Gastroesophageal sphincter (tissue), 3 donors: Measurements from ENCODE around the gene WDR81.

Source experiments
- EP300 ChIP-seq: sonication (generic); formaldehyde crosslinking; IDR thresholded peaks from one replicate; pipeline ENCODE4 v1.6.1; 2017; ENCODE audit warnings: antibody characterized with exemption, mild to moderate bottlenecking
- POLR2A ChIP-seq, 2 donors: fragments of 450-650 bp; IDR thresholded peaks; one replicate each; pipeline ENCODE4 v1.6.1; 2017; ENCODE audit warnings: antibody characterized with exemption in 2 of 2, mild to moderate bottlenecking in 2 of 2, moderate library complexity in 1 of 2
- POLR2AphosphoS5 ChIP-seq: sonication (generic); formaldehyde crosslinking; IDR thresholded peaks from one replicate; pipeline ENCODE4 v1.6.1; 2017; ENCODE audit warnings: antibody characterized with exemption
- TF ChIP-seq, protein P1 (sequence below), 4 experiments: fragments of 200-600 bp in 2 of 4; fragments of 450-650 bp in 2 of 4; sonication (generic) in 1 of 4; IDR thresholded peaks; one replicate each; pipeline ENCODE4 v1.5.1; 2017 to 2019; ENCODE audit warnings: antibody characterized with exemption in 4 of 4, mild to moderate bottlenecking in 2 of 4, moderate library complexity in 2 of 4

GRCh38 chr17:1779571-1780131, 55.1 kb downstream of the WDR81 start:
- TF ChIP-seq, protein P1, sequence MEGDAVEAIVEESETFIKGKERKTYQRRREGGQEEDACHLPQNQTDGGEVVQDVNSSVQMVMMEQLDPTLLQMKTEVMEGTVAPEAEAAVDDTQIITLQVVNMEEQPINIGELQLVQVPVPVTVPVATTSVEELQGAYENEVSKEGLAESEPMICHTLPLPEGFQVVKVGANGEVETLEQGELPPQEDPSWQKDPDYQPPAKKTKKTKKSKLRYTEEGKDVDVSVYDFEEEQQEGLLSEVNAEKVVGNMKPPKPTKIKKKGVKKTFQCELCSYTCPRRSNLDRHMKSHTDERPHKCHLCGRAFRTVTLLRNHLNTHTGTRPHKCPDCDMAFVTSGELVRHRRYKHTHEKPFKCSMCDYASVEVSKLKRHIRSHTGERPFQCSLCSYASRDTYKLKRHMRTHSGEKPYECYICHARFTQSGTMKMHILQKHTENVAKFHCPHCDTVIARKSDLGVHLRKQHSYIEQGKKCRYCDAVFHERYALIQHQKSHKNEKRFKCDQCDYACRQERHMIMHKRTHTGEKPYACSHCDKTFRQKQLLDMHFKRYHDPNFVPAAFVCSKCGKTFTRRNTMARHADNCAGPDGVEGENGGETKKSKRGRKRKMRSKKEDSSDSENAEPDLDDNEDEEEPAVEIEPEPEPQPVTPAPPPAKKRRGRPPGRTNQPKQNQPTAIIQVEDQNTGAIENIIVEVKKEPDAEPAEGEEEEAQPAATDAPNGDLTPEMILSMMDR (IDR thresholded peaks at IDR 0.05): no peak
- TF ChIP-seq POLR2A (IDR thresholded peaks at IDR 0.05) (no peak), POLR2AphosphoS5 (peak; percentile 55), EP300 (no peak)
